ENCODE data around the gene RNLS. TPM values are rescaled to one million over a fixed set of nuclear protein-coding genes. Genes with fewer than 3 reads are reported as not detected.

Gene RNLS
- total RNA-seq, 1 experiment from 2014 or later = not detected

- Histone ChIP-seq H3K4me2 (ENCODE audit: low read length) (no peak overlapping the region), H3K9ac (ENCODE audit: low read length) (no peak overlapping the region), H3K36me3 (ENCODE audit: control insufficient read depth in 1 of 2, insufficient read depth in 2 of 2, low read length in 2 of 2) (no peaks in the 10 kb centered on the region), H3K4me3 (replicated peaks in 1 of 2; ENCODE audit: low read depth in 1 of 2, low read length in 2 of 2) (no peak overlapping the region), H3K27me3 (ENCODE audit: insufficient read depth, low read length) (no peaks in the 10 kb centered on the region), H2AFZ (ENCODE audit: low read depth, low read length, poor library complexity, severe bottlenecking) (no peak overlapping the region), H4K20me1 (ENCODE audit: insufficient read depth) (no peaks in the 10 kb centered on the region), H3K9me2 (ENCODE audit: insufficient read depth) (no peaks in the 10 kb centered on the region), H3K9me3 (ENCODE audit: control insufficient read depth in 1 of 2, insufficient read depth in 1 of 2, low read depth in 1 of 2, low read length in 2 of 2) (no peaks in the 10 kb centered on the region), H3K4me1 (ENCODE audit: control insufficient read depth in 1 of 2, insufficient read depth in 2 of 2, low read length in 2 of 2) (no peaks in the 10 kb centered on the region), H3K79me2 (ENCODE audit: insufficient read depth, low read length) (no peaks in the 10 kb centered on the region), H3K27ac (ENCODE audit: low read depth, low read length) (no peak overlapping the region)
- ChIA-PET POLR2A (no interaction called here), RAD21 (ENCODE audit: low non-redundant PET in 1 of 2, low total read pairs in 2 of 2, uncharacterized antibody in 2 of 2, unreplicated experiment in 2 of 2) (no interaction called here), CTCF (no interaction called here)
- TF ChIP-seq ATF3 (IDR thresholded peaks at IDR 0.05) (no peak), EGR1 (IDR thresholded peaks at IDR 0.05; ENCODE audit: low read depth) (no peak), YY1 (IDR thresholded peaks at IDR 0.05; ENCODE audit: extremely low read depth, insufficient replicate concordance, low read depth, low read length) (no peak), REST (IDR thresholded peaks at IDR 0.05; ENCODE audit: low read depth) (no peak), SRF (IDR thresholded peaks at IDR 0.05; ENCODE audit: low read depth) (no peak), ZNF274 (IDR thresholded peaks at IDR 0.05; ENCODE audit: low read depth, low read length) (no peak), CEBPB (IDR thresholded peaks at IDR 0.05; ENCODE audit: low read depth) (no peak), SP1 (IDR thresholded peaks at IDR 0.05; ENCODE audit: low read depth) (no peak), POLR2AphosphoS5 (IDR thresholded peaks at IDR 0.05; ENCODE audit: low read depth, low read length) (no peak), POLR2A (IDR thresholded peaks at IDR 0.05; ENCODE audit: borderline replicate concordance, extremely low read depth, insufficient read depth, insufficient read length) (no peak), CBX3 (IDR thresholded peaks at IDR 0.05; ENCODE audit: low read depth) (no peak)
- intact Hi-C loops (cut with micrococcal nuclease) = no loop called here
- ATAC-seq (no peak), DNase-seq (ENCODE audit: low read depth, low spot score) (no peak)
- no TSS peak for BruUV-seq (replicated peaks)
Measured at GRCh38 chr10:88620441-88620840, 37.3 kb upstream of the RNLS start.

Measured in HCT116 (cell line).